ENCODE measurements around the gene CBFB.

DNA sequence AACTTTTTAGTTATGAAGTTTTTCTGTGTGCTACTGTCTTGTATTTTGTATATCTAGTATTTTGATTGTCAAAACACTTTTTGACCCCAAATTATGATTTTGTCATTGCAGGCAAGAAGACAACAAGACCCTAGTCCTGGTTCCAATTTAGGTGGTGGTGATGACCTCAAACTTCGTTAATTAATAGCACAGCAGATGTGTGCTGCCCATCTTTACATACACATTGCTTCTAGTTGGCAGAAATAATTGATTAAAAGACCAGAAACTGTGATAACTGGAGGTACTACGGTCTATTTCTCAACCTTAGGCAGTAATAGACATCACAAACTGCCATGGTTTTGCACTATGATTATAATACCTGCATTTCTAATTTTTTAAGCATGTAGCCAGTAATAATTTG is 69.7 kb downstream of the CBFB start:
- TF ChIP-seq, protein P1, sequence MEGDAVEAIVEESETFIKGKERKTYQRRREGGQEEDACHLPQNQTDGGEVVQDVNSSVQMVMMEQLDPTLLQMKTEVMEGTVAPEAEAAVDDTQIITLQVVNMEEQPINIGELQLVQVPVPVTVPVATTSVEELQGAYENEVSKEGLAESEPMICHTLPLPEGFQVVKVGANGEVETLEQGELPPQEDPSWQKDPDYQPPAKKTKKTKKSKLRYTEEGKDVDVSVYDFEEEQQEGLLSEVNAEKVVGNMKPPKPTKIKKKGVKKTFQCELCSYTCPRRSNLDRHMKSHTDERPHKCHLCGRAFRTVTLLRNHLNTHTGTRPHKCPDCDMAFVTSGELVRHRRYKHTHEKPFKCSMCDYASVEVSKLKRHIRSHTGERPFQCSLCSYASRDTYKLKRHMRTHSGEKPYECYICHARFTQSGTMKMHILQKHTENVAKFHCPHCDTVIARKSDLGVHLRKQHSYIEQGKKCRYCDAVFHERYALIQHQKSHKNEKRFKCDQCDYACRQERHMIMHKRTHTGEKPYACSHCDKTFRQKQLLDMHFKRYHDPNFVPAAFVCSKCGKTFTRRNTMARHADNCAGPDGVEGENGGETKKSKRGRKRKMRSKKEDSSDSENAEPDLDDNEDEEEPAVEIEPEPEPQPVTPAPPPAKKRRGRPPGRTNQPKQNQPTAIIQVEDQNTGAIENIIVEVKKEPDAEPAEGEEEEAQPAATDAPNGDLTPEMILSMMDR (IDR thresholded peaks at IDR 0.05): no peak
- TF ChIP-seq POLR2AphosphoS5 (IDR thresholded peaks at IDR 0.05) (no peak), POLR2A (IDR thresholded peaks at IDR 0.05) (no peak)
